HG02610 (cell line): ENCODE results near the gene CYP2D6.
"Not testable (repeated sequence)": the region's sequence is repeated elsewhere in the genome, so short reads cannot be mapped to it uniquely, and the experiment has no call there.

Experiments
- ATAC-seq: cut with Tn5 transposase; IDR thresholded peaks from one replicate; pipeline ENCODE4 v1.9.1; 2021; ENCODE audit warnings: mild to moderate bottlenecking, moderate library complexity; ENCODE audit not compliant: unreplicated experiment

CYP2D6 gene

GRCh38 chr22:42130639-42131431 lies at the start of gene CYP2D6:
Gene CYP2D6 (minus strand): TSS chr22:42130810. CDS start chr22:42130791, 19 bp downstream.
- not testable (repeated sequence) for ATAC-seq

DNA sequence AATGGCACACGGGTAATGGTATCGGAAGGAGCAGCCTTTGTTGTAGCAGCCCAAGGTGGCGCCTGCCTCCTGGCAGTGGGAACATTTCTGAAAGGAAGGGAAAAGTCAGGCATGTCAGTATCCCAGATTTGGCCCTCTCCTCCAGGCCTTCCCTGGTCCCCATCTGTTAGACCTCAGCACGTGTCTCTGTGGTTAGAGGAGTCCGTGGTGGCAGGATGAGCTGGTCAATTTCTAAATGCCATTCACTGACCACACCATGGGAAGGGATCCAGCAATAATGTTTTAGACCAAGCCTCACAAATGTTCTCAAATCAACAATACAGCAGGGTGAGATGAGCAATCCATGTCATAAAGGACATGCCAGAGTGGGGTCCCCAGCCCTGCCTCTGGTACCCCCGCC lies 49.0 kb upstream of the CYP2D6 start:
- no peak for ATAC-seq

DNA sequence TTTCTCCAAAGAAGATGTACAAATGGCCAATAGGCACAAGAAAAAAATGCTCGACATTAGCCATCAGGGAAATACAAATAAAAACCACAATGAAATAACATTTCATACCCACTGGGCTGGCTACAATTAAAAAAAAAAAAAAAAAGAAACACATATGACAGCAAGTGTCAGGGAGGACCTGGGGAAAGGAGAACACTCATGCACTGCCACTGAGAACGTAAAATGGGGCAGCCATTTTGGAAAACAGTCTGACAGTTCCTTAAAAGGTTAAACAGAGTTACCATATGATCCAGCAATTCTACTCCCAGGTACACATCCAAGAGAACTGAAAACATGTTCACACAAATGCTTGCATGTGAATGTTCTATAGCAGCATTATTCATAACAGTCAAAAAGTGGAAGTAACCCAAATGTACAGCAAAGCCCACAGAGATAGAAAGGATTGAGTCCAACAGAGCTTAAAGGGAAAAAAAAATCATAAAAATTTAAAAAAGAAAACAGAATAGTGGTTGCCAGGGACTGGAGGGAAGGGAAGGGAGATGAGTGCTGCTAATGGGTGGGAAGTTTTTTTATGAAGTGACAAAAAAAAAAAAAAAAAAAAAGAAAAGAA lies 48.4 kb upstream of the CYP2D6 start:
- ATAC-seq, result no peak

DNA sequence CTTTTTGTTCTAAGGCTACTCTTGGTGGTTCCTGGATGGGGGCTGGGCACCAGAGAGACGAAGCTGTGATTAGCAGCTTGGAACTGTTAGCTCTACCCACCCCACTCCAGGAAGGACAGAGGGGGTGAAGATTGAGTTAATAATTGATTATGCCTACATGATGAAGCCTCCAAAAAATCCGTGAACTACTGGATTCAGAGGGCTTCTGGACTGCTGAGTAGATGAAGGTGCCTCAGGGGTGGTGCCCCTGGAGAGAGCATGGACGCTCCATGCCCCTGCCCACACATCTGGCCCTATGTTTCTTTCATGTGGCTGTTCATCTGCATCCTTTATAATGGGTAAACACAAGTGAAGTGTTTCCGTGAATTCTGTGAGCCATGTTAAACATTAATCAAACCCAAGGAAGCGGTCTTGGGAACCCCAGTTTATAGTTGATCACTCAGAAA lies 47.3 kb upstream of the CYP2D6 start:
- no peak for ATAC-seq

DNA sequence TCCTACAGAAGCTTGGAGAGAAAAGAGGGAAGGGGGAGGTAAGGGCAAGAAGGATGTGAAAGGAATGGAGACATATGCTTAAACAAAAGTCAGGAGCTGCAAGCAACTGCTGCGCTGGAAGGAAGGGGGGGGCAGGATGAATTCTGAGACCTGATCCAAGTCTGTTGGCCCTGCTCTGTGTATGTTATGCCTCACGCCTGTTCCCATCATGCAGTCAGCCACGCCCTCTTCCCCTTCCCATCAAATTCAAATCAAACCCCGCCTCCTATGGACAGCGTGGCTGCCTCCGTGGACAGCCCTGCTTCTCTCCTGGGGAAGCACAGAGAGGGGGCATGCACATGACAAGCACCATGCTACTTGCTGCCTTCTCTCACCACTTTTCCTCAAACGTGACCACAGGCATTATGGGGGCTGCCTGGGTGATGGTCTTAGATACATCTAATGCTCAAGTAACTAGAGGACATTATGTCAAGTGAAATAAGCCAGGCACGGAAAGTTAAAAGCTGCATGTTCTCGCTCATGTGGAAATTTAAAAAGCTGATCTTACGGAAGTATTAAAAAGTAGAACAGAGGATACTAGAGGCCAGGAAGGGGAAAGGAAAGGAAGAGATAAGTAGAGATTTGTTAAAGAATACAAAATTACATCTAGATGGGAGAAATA lies 45.8 kb upstream of the CYP2D6 start:
- no peak for ATAC-seq

DNA sequence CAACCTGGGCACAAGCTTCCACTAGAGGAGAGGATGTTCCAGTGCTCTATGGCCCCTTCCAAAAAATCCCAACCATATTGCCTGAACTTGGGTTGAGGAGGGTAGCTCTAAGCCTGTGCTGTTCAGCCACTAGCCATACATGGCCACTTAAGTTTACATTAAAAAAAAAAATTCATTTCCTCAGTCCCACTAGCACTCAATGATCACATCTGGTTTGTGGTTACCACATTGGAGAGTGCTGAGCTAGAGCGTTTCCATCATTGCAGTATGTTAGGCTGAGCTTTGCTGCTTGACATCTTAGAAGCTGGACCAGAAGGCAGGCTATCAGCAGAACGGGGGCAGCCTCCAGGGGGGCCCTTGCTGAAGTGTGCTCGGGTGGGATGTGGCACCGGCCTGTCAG lies 43.5 kb upstream of the CYP2D6 start:
- ATAC-seq, result no peak

- no peak for ATAC-seq
Observed at GRCh38 chr22:42173183-42173926, 42.7 kb upstream of the CYP2D6 start.

DNA sequence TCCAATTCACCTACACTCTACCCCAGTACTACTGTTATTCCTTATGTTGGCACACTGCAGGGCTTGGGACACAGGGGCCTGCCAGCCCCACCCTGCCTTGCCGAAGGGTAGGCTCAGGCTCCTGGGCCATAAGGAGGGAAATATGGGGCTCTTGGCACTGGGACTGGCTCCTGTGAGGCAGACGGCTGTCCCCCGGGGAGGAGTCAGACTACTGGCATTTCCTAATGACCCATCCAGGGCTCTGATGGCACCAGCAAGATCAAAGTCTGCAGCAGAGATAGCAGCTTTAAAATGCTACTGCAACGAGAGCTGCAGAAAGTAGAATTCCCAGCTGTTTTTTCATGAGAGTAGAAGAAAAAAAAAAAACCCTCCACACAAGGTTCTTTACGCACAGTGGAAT lies 42.2 kb upstream of the CYP2D6 start:
- no peak for ATAC-seq

GRCh38 chr22:42171946-42172719 lies 41.5 kb upstream of the CYP2D6 start:
- no peak for ATAC-seq

DNA sequence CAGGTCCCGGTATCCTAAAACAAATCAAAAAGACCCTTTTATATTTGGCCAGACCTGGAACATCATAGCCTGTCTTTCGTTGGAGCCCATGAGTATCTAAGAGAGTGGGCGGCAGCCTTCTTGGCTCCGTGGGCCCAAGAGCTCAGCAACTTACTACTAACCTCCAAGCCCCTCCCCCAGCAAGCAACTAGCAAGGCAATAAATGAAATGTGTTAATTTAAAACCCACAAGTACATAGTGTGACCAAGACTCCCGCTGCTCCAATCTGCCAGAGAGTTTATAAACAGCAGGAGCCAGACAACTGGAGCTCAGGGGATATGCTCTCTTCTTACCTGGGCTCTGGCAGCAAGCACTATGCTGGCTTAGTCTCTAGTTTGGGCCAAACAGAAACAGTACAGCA lies 40.8 kb upstream of the CYP2D6 start:
- ATAC-seq, result no peak

- ATAC-seq, result no peak
Observed at GRCh38 chr22:42170946-42171345, 40.3 kb upstream of the CYP2D6 start.

DNA sequence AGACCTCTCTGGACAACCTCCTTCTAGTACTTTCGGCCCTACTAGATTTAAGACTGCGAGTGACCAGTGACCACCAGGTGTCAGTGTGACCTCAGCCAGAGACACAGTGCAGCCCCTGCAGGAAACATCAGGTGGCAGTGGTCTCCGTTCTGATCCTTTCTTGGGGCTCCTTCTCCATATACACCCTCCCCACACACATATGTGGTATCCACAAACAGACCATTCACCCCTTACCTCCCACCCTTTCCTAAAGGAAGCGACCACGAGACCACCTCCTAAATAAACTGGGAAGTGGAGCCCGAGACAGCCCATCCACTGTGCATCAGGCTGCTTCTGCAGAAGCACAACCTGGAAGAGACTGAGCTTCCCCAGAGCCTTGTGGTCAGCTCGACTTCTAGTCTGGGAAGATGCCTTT lies 38.5 kb upstream of the CYP2D6 start:
- no peak for ATAC-seq

DNA sequence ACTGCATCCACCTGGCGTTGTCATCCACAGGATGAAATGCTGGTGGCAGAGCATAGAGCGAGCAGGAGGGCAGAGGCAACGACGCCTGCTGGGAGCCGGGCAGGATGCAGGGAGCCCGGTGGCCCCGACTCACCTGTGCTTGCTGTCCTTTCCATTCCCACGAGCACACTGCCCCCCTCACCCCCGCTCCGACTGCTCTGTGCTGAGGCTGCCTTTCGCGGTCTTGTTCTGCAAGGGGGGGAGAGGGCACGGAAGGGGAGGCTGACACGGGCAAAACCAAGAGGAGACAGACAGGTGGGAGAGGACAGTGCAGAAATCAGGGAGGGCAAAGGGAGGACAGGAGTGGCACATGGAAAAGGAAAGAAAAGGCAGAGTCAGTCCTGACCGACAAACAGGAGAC lies 37.9 kb upstream of the CYP2D6 start:
- ATAC-seq, result no peak

- ATAC-seq, result no peak
Observed at GRCh38 chr22:42167066-42167465, 36.5 kb upstream of the CYP2D6 start.

- ATAC-seq, result no peak
Observed at GRCh38 chr22:42164901-42165300, 34.3 kb upstream of the CYP2D6 start.

- ATAC-seq, result no peak
Observed at GRCh38 chr22:42163515-42163914, 32.9 kb upstream of the CYP2D6 start.

GRCh38 chr22:42162728-42163489 lies 32.3 kb upstream of the CYP2D6 start:
- ATAC-seq, result no peak

GRCh38 chr22:42160830-42161696 lies 30.5 kb upstream of the CYP2D6 start:
- no peak for ATAC-seq

DNA sequence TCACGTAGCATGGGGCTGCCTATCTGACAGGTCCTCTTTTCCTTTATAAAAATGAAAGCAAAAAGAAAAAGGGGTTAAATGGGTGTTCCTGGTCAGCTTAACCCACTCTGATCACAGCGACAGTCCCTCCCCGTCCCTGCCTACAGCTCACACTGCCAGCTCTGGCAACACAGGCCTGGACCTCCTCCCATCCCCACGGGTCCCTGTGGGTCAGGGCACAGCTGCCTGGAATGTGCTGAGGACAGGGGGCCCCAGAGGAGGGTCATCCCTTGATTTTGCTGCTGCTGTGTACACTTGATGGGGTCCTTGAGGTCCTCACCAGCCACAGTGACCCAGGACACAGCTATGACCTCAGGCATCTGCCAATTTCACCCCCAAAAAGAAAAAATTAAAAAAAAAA lies 29.6 kb upstream of the CYP2D6 start:
- no peak for ATAC-seq
